NCI-H2029 (cell line): ENCODE measurements around the gene SLC27A3.

Source experiments
- DNase-seq: peaks from one replicate; lab custom pipeline; 2025; lab: John Stamatoyannopoulos, UW

The SLC27A3 gene

DNA sequence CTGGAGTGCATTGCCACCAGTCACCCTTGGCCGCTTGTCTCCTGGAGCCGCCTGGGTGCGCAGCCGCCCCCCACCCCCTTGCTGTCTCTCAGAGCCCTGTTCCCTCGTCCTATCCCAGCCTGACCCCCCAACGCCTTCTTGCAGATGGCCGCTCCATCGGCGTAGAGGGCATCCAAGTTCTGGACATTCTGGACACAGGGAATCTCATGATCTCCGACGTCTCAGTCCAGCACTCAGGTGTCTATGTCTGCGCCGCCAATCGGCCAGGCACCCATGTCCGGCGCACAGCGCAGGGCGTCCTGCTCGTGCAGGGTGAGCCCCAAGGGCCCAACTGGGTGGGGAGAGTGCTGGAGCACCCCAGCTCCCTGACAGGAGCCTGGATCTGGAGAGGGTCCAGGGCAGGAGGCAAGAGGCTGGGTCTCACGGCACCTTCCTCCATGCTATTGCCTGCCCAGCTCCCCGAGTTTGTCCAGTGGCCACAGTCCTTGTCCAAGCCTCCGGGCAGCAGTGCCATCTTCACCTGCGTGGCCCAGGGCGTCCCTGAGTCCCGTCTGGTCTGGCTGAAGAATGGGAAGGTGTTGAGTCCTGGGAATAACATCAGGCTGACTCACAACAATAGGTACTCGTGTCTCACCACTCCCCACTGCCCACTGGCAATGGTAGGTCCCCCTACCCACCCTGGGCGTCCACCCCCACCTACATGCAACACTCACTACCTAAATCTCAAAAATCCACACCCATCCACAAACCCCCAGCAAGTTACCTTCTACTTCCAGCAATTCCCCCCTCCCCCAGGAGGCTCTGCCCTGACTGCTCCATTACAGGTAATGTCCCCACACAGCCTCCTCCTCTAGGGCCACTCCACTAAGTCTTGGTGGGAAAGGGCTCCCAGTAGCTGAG is 24.6 kb downstream of the SLC27A3 start:
- DNase-seq: no peak

DNA sequence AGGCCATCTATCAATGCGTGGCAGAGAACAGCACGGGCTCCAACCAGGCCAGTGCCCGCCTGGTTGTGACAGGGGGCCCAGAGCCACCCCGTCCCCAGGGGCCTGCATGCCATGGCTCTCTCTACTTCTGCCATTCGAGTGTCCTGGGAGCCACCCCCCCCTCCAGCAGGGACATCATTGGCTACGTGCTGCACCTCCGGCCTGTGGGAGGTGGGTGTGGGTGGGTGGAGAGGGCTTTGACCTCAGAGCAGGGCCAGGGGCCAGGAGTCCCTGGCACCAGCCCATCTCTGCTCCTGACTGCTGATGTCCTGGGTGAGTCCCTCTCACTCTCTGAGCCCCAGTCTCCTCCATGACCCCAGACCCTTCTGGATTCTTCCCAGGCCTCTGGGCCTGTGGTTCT is 25.3 kb downstream of the SLC27A3 start:
- no peak for DNase-seq

DNA sequence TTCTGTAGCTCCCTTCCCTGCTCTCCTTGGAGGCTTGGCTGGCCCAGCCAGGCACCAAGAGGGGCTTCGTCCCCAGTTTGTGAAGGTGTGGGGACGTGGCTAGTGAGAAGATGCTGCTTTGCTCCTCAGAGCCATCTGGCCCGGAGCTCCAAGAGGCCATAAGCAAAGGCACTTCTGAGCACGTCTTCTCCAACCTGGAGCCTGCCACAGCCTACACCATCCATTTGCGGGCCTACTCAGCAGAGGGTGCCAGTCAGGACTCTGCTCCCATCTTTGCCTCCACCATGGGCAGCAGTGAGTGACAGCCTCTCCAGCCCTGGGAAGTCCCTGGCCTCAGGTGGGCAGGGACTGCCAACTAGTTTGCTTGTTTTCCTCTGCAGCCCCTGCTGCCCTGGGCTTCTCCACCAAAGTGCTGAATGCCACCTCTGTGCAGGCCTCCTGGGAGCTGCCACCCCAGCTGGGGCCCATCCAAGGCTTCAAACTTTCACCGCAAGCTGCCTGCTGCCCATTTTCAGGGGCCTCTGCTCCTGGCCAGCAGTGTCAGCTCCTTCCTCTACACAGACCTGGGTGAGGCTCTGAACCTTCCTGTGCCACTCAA is 25.9 kb downstream of the SLC27A3 start:
- DNase-seq: no peak

DNA sequence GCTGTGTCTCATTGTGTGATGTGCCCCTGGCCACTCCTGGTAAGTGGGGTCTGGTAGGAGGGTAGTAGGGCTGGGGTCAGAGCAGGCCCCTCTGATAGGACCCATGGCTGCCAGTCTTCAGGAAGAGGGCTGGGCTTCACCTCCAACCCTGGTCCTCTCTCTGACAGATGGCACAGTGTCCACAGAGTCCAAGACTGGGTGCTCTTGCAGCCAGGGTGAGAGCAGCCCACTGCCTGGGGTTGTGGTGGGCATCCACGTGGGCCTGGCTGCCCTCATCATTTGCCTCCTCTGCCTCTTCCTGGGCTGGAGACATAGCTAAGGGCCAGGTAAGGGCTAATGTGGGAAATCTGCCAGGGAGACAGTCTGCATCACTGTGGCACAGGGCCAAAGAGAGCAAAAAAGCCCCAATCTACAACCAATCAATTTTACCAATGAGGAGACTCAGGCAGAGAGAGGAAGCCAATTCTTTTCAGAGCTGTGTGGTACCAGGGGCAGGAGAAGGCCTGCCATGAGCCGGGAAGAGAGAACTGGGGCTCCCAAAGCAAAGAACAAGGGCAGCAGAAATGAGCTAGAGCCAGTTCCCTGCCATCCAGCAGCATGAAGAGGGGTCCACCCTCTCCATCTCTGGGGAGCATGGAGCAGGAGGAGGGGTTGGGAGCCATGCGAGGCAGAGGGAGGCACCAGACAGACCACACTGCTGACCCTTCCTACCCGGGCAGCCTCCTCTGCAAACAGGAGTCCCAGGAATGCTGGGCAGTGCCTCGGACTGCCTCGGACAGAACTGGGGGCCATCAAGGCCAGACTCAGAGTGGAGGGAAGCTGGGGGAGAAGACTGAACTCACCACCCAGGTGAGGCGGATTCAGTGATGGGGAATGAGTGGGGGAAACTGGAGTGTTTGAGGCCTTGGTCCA is 26.8 kb downstream of the SLC27A3 start:
- no peak for DNase-seq

DNA sequence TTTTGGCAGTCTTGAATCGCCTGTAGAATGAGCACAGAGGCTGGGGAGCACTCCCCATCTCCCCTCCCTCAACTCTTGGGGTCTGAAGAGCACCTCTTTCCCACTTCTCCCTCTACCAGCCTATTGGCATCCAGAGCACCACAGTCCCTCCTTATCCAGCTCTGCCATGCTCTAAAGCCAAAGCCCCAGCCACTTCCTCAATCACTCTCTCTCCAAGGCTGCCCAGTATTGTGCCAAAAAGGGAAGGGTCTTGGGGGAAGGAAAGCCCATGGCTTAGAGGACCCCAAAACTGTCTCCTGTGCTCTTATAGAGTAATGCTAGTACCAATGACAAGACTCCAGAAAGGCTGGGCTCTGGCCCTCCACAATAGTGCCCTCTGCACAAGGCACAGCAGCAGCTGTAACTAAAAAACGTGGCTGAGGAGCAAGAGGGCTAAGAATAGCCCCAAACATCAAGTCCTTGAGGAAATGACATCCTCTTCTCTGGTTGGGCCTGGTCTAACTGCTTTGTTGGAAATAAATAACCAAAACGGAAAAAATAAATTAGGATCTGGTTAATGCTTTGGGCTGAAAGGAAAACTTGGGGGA is 28.4 kb downstream of the SLC27A3 start:
- DNase-seq: no peak

DNA sequence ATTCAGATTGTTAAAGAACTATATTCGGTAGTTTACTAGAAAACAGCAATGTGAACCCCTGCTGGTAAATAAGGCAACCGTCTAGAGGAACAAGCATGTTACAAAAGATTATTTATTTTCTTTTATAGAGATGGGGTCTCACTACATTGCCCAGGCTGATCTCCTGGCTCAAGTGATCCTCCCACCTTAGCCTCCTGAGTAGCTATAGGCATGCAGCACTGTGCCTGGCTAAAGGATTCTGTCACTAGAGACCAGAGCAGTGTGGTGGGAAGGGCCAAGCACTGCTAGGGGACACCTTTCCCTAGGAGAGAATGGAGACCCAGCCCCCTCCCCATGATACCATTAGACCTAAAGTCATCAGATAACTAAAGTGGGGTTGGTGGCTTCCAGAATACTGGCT is 28.9 kb downstream of the SLC27A3 start:
- DNase-seq: no peak

DNA sequence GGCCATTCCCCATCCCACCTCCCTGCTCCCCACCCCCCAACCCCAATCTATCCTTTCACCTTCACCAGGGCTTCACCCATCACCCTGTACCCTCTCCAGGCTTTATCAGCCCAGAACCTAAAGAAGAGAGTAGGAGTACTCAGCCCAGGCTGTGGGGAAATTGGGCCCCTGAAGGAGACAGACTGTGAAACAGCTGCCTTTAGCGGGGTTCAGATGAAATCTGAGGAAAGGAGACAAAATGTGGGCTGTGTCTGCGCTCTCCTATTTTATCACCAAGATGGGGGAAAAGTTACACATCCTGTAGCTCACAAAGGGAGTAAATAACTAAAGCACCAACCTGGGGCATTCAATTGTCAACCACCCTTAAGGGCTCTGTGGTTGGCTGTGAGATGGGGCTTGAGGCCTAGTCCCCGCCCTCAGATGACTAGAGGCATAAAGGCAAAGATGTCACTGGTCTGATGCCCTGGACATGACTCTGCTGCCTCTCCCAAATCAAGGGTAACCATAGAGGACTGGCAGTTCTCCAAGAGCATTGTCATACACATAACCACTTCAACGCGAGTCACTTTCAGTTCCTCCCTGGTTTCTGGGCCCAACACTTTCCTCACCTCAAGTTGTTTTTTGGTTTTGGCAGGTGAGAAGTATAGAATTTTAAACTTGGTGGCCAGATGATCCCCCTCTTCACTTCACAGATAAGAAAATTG is 30.0 kb downstream of the SLC27A3 start:
- peak; percentile 49 for DNase-seq

DNA sequence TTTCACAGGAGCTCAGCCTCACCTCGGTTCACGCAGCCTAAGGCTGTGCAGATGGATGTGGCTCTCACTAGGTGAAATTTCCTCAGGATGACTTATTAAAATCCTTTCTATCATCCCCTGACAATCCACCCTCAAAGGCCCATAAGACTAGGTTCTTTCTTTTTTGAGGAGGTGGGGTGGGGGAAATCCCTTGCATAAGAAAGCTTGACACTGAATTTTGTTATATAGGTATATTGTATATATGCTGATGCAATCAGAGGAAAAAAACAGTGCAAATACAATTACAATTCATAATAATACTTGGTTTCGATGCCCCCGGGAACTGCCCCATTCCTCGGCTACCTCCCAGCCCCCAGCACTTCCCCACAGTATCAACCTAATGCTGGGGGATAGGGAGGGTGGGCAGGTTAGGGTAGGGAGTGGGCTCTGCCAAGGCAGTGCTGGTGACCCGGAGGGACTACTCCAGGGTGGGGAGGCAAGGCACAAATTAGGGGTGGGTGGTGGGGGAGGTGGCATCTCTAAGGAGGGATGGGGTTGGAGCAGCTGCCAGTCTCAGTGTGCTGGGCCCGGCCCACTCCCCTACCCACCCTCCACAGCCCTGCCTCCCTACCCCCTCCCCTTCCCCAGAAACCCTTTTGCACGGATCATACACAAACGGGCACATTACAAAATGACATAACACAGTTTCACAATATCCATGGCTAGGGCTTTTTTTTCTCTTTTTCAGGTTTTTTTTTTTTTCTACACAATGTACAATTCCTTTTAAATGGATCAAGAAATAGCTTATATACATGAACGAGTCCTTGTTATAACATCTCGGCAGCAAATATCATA is 30.9 kb downstream of the SLC27A3 start:
- DNase-seq: no peak

DNA sequence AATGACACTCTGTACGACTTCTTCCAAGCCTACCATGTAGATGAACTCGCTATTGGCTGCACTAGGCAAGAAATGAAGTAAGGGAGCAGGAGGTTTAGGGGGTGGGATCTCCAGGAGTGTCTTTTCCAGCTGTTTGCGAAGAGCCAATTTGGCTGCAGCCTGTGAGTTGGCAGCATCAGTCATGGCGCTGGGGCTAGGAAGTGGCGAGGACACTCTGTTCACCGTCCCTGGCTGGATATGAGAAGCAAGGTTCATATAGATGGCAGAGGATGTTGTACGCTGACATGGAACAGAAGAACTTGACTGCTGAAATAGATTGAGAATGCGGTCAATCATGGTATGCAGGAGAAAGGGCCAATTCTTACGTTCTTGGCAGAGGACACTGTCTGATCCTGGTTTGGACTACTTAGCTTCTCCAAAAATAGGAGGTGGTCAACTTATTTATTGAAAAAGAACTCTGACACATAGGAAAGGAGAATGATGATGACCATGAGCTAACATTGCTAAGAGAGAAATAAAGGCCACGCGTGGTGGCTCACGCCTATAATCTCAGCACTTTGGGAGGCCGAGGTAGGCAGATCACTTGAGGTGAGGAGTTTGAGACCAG is 41.2 kb downstream of the SLC27A3 start:
- no peak for DNase-seq

DNA sequence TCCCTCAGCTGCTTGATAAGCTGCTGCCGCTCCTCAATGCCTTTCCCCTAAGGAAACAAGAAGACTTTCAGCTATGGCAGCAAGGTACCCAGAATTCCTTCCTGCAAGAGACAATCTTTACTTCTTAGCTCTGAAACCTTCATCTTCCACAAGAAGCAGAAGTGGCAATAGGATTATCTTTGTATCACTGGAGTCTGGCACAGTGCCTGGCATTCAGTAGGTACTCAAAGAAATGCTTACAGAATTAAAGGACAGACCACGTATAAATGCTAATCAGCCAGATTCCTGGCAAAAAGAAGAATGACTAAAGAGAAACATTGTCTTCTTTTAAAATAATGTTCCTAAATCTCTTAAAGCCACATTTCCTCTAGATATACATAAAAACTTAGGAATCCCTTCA is 43.7 kb downstream of the SLC27A3 start:
- DNase-seq: no peak

DNA sequence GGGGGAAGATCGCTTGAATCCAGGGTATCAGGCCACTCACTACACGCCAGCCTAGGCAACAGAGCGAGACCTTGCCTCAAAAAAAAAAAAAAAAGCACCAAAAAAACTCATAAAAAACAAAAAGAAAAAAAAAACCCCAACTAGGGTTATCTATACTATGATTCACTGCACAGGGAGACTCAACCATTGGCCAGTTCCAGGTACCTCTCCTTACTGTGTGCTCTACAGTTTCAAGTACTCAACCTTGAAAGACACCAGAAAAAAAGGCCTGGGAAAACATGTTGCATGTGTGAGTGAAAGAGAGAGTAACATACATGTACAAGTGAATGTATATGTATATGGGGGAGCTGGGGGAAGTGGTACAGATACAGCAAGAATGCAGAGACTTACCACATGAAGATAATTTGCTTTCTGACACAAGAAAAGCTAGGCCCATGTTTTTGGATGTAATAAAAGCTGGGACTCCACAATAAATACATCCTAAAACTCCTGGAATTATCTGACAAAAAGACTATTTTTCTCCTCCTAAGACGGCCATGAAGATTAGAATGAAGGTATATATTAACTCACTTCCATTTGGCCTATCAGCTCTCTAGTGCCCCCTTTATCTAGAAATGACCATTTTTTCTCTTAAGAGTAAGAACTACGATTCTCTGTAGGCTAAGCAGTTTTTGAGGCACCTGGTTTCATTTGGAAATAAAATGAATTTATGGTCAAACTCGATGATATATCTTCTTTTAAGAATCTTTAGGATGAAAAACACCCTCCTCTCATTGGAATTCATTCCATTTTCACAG is 52.2 kb downstream of the SLC27A3 start:
- DNase-seq: no peak
